ENCODE data around the gene MN1.

Gene MN1

GRCh38 chr22:27760474-27760873 lies 41.1 kb downstream of the MN1 start:
- Histone ChIP-seq H3K9ac (ENCODE audit: insufficient read length) (no peak overlapping the region), H3K27ac (no peak overlapping the region), H3K36me3 (ENCODE audit: insufficient read depth, low read length) (peaks cover 6% of the 10 kb centered on the region; the same call in 1 of the 2 replicates), H3K9me3 (ENCODE audit: low read depth, low read length) (no peaks in the 10 kb centered on the region), H3K4me3 (no peak overlapping the region)
- no peak for TF ChIP-seq FOXP2 (optimal IDR thresholded peaks at IDR 0.05; ENCODE audit: control extremely low read depth, extremely low read length, insufficient read depth)
- no peak for TF ChIP-seq POLR2AphosphoS5 (IDR thresholded peaks at IDR 0.05; ENCODE audit: borderline replicate concordance, low read depth, low read length)
- TF ChIP-seq EZH2 (IDR thresholded peaks at IDR 0.05), result no peak
- DNase-seq (ENCODE audit: low read depth, low spot score), result no peak

GRCh38 chr22:27757928-27758525 lies 43.5 kb downstream of the MN1 start:
- Histone ChIP-seq H3K4me3 (no peak overlapping the region), H3K9me3 (ENCODE audit: low read depth, low read length) (no peaks in the 10 kb centered on the region), H3K9ac (ENCODE audit: insufficient read length) (no peak overlapping the region), H3K36me3 (ENCODE audit: insufficient read depth, low read length) (no peaks in the 10 kb centered on the region), H3K27ac (no peak overlapping the region)
- TF ChIP-seq EZH2 (IDR thresholded peaks at IDR 0.05) (no peak), FOXP2 (optimal IDR thresholded peaks at IDR 0.05; ENCODE audit: control extremely low read depth, extremely low read length, insufficient read depth) (no peak), POLR2AphosphoS5 (IDR thresholded peaks at IDR 0.05; ENCODE audit: borderline replicate concordance, low read depth, low read length) (no peak)
- no peak for DNase-seq (ENCODE audit: low read depth, low spot score)

DNA sequence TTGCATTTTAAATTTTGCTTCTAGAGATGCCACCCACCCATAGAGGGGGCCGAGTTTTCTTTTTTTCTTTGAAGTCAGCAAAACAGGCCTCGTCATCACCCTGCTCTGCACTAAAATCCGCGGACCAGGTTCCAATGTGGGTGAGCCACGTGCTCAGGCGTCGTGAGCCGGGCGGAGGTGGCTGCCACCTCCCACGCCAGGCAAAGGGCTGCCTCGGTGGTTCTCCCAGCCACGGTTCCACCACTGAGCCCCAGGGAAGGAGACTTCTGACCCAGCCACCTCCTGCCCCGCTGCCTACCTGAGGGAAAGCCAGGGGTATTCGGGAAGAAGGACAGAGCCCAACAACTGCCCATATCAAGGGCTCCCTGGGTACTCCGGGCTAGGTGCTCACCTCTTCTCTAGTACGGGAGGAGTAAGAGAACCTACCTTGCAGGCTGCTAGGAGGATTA lies 45.3 kb downstream of the MN1 start:
- no peak overlapping the region for H3K27ac ChIP-seq
- H3K4me3 ChIP-seq, result no peak overlapping the region
- no peak overlapping the region for H3K9ac ChIP-seq (ENCODE audit: insufficient read length)
- no peaks in the 10 kb centered on the region for H3K36me3 ChIP-seq (ENCODE audit: insufficient read depth, low read length)
- TF ChIP-seq EZH2 (IDR thresholded peaks at IDR 0.05) (no peak), POLR2AphosphoS5 (IDR thresholded peaks at IDR 0.05; ENCODE audit: borderline replicate concordance, low read depth, low read length) (no peak), FOXP2 (optimal IDR thresholded peaks at IDR 0.05; ENCODE audit: control extremely low read depth, extremely low read length, insufficient read depth) (no peak)
- H3K9me3 ChIP-seq (ENCODE audit: low read depth, low read length), result no peaks in the 10 kb centered on the region
- DNase-seq (ENCODE audit: low read depth, low spot score), result no peak

DNA sequence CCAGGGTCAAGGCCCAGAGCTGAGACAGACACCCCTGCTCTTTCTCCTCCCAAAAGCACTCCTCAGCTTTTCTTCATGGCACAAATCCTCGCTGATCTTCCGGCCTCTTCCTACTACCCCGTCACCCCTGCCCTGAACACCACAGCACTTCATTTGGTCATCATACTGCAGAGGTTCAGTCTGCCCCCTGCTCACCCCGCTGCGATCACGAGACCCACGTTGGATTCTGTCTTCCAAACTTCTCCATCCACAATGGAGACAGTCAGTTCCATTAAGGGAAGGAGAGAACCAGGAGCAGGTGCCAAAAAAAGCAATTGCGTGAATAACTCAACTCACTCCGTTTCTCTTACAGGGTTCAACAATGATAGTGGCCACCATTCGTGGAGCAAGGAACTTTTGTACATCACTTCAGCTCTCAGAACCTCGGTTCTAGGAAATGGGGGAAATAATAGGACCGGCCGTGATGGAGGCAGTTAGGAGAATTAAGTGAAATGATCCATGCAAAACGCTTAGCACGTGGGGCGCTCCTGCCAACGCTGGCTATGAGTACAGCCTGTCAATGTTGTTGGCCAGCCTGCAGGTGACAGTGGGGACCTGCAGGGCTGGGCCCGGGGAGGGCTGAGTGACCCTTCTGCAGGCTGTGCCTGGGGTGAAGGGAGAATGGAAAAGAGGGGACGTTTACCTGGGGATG lies 45.9 kb downstream of the MN1 start:
- no peaks in the 10 kb centered on the region for H3K9me3 ChIP-seq (ENCODE audit: low read depth, low read length)
- no peak for DNase-seq (ENCODE audit: low read depth, low spot score)
- TF ChIP-seq POLR2AphosphoS5 (IDR thresholded peaks at IDR 0.05; ENCODE audit: borderline replicate concordance, low read depth, low read length), result no peak
- TF ChIP-seq EZH2 (IDR thresholded peaks at IDR 0.05), result no peak
- TF ChIP-seq FOXP2 (optimal IDR thresholded peaks at IDR 0.05; ENCODE audit: control extremely low read depth, extremely low read length, insufficient read depth), result no peak
- H3K4me3 ChIP-seq, result no peak overlapping the region
- no peaks in the 10 kb centered on the region for H3K36me3 ChIP-seq (ENCODE audit: insufficient read depth, low read length)
- H3K27ac ChIP-seq, result no peak overlapping the region
- H3K9ac ChIP-seq (ENCODE audit: insufficient read length), result no peak overlapping the region

DNA sequence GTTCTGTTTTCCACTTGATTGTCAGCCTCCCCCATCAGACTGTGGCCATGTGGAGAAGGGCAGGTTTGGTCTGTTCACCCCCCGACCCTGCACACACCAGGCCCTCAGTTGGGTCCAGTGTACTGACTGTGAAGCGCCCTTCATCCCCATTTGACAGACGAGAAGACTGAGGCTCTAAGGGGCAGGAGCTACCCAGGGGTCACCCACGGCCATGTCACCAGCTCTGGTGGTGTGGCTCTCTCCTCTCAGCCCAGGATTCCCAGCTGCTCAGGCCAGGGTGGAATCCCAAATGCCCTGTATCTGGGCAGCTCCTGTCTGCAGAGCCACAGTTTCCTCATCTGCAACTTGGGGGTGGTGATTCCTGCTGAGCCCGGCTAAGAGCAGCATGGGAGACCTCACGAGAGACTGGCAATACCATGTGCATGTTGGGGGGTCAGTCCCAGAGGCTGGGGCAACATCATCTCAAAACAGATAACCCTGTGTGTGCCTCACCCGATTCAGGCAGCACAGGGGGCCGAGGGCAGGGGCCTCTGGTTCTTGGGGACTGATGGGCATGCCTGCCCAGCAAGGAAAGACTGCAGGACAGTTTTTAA lies 46.6 kb downstream of the MN1 start:
- TF ChIP-seq EZH2 (IDR thresholded peaks at IDR 0.05), result no peak
- no peak for TF ChIP-seq FOXP2 (optimal IDR thresholded peaks at IDR 0.05; ENCODE audit: control extremely low read depth, extremely low read length, insufficient read depth)
- no peak for TF ChIP-seq POLR2AphosphoS5 (IDR thresholded peaks at IDR 0.05; ENCODE audit: borderline replicate concordance, low read depth, low read length)
- Histone ChIP-seq H3K9ac (ENCODE audit: insufficient read length) (no peak overlapping the region), H3K4me3 (no peak overlapping the region), H3K9me3 (ENCODE audit: low read depth, low read length) (no peaks in the 10 kb centered on the region), H3K36me3 (ENCODE audit: insufficient read depth, low read length) (no peaks in the 10 kb centered on the region), H3K27ac (no peak overlapping the region)
- no peak for DNase-seq (ENCODE audit: low read depth, low spot score)

- no peak overlapping the region for H3K9ac ChIP-seq (ENCODE audit: insufficient read length)
- no peak for DNase-seq (ENCODE audit: low read depth, low spot score)
- TF ChIP-seq EZH2 (IDR thresholded peaks at IDR 0.05), result no peak
- no peak for TF ChIP-seq POLR2AphosphoS5 (IDR thresholded peaks at IDR 0.05; ENCODE audit: borderline replicate concordance, low read depth, low read length)
- no peak for TF ChIP-seq FOXP2 (optimal IDR thresholded peaks at IDR 0.05; ENCODE audit: control extremely low read depth, extremely low read length, insufficient read depth)
- no peak overlapping the region for H3K27ac ChIP-seq
- no peaks in the 10 kb centered on the region for H3K9me3 ChIP-seq (ENCODE audit: low read depth, low read length)
- peak overlapping the region; percentile 25; the same call in 1 of the 2 replicates for H3K4me3 ChIP-seq
- H3K36me3 ChIP-seq (ENCODE audit: insufficient read depth, low read length), result no peaks in the 10 kb centered on the region
Observed at GRCh38 chr22:27754247-27754887, 47.2 kb downstream of the MN1 start.

GRCh38 chr22:27752771-27753170 lies 48.8 kb downstream of the MN1 start:
- Histone ChIP-seq H3K27ac (no peak overlapping the region), H3K9ac (ENCODE audit: insufficient read length) (no peak overlapping the region), H3K4me3 (no peak overlapping the region), H3K9me3 (ENCODE audit: low read depth, low read length) (no peaks in the 10 kb centered on the region), H3K36me3 (ENCODE audit: insufficient read depth, low read length) (no peaks in the 10 kb centered on the region)
- no peak for DNase-seq (ENCODE audit: low read depth, low spot score)
- TF ChIP-seq FOXP2 (optimal IDR thresholded peaks at IDR 0.05; ENCODE audit: control extremely low read depth, extremely low read length, insufficient read depth) (no peak), EZH2 (IDR thresholded peaks at IDR 0.05) (no peak), POLR2AphosphoS5 (IDR thresholded peaks at IDR 0.05; ENCODE audit: borderline replicate concordance, low read depth, low read length) (no peak)

- no peak for TF ChIP-seq FOXP2 (optimal IDR thresholded peaks at IDR 0.05; ENCODE audit: control extremely low read depth, extremely low read length, insufficient read depth)
- no peak for TF ChIP-seq POLR2AphosphoS5 (IDR thresholded peaks at IDR 0.05; ENCODE audit: borderline replicate concordance, low read depth, low read length)
- no peak for TF ChIP-seq EZH2 (IDR thresholded peaks at IDR 0.05)
- no peak overlapping the region for H3K9ac ChIP-seq (ENCODE audit: insufficient read length)
- H3K27ac ChIP-seq, result no peak overlapping the region
- H3K9me3 ChIP-seq (ENCODE audit: low read depth, low read length), result no peaks in the 10 kb centered on the region
- DNase-seq (ENCODE audit: low read depth, low spot score), result no peak
- no peak overlapping the region for H3K4me3 ChIP-seq
- no peaks in the 10 kb centered on the region for H3K36me3 ChIP-seq (ENCODE audit: insufficient read depth, low read length)
Observed at GRCh38 chr22:27752141-27752540, 49.4 kb downstream of the MN1 start.
